SHP77 treated with DMSO at 0.1 percent for 48 hours (cell line): Measurements from ENCODE around the gene NRTN.
"Not testable (repeated sequence)": the region's sequence is repeated elsewhere in the genome, so short reads cannot be mapped to it uniquely, and the experiment has no call there.

Experiments used
- DNase-seq: peaks from one replicate; lab custom pipeline; 2025; lab: John Stamatoyannopoulos, UW

Gene NRTN

GRCh38 chr19:5838353-5839064 is 33.6 kb downstream of the NRTN start:
- no peak for DNase-seq

DNA sequence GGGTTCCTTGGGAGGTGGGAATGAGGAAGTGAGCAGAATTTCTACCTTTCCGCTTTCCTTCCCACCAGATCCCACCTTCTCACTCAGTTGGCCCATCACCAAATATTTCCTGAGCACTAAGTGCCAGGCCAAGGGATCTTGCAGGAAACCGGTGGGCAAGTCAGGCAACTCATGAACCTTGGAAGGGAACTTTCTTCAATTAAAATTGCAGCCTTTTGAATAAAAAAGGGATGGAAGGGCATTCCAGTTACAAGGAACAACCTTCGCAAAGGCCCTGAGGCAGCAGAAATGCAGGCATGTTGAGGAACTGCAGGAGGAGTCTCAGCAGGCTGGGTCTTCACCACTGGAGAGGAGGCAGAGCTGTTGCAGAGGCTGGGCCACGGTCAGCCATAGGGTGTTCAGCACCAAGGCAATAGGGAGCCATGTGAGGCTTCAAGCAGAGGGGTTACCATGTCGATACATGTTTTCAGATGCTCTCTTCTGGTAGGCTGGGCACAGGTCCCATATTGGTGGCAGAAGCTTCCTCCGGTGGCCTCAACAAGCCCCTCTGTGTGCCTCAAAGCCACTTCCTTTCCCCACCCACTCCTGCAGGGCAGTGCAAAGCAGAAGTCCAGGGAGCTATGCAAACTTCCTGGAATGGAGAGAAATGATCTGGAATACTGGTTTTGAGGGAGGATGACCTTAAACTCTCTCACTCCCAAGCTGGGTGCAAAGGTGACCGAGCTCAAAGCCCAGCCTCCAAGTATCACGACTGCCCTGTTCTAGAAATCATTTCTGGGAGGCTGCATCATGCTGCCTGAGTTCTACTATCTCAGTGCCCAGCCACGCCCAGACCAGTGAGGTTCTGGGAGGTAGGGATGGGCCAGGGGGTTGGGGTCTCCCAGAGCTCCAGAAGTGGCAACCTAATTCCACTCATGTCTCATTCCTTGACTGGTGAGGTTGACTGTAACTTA is 34.5 kb downstream of the NRTN start, which contains the start of gene FUT6:
Gene FUT6, minus strand, starts transcription at position 638 of the 953 bp plus-strand sequence. CDS start 7,135 bp downstream, outside the sequence.
- DNase-seq = no peak

GRCh38 chr19:5841735-5842111 is 36.9 kb downstream of the NRTN start:
- DNase-seq = not testable (repeated sequence)

DNA sequence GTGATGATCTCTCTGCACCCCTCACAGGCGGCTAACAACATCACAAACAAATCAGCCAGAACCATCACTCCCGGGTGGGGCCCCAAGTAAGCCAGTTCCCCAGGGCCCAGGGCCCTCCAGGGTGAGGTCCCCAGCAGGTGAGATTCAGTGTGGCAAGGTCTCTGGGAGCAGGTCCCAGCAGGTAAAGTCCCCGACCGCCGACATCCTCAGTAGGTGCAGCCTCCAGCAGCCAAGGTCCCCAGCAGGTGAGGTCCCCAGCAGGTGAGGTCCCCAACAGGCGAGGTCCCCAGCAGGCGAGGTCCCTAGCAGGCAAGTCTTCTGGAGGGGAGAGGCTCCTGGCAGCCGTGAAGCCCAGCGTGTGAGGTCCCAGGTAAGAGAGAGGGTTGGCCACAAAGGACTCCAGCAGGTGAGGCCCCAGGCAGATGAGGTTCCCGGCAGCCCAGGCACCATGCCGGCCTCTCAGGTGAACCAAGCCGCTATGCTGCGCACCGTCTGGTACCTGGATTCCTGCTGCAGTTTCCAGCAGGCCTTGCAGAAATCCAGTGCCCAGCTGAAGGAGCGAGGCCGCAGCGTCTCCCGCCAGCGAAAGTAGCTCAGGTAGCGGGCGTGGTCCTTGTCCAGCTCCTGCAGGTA is 38.5 kb downstream of the NRTN start:
- no peak for DNase-seq

GRCh38 chr19:5844456-5845433 is 39.9 kb downstream of the NRTN start:
- no peak for DNase-seq

DNA sequence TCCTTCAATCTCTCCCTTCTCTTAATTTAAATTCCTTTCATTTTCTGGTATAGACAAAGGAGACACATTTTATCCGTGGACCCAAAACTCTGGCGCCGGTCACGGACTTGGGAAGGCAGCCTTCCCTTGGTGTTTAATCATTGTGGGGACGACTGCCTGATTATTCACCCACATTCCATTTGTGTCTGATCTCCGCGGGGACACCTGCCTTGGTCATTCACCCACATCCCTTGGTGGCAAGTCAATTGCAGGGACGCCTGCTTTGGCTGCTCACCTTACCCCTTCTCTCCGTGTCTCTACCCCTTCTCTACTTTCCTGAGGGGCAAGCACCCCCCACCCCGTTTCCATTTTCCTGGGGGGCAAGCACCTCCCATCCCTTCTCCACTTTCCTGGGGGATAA is 43.0 kb downstream of the NRTN start:
- DNase-seq = not testable (repeated sequence)

DNA sequence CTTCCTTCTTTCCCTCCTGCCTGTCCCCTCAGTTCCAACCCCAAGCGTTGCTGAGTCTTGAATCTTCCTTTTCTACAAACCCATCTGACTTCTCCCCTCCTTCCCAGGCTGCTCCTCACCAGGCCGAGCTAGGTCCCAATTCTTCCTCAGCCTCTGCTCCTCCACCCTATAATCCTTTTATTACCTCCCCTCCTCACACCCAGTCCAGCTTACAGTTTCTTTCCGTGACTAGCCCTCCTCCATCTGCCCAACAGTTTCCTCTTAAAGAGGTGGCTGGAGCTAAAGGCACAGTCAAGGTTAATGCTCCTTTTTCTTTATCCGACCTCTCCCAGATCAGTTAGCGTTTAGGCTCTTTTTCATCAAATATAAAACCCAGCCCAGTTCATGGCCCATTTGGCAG is 43.8 kb downstream of the NRTN start:
- DNase-seq = not testable (repeated sequence)

- no peak for DNase-seq
These were observed 45.3 kb downstream of the NRTN start for GRCh38 chr19:5850189-5850588.

DNA sequence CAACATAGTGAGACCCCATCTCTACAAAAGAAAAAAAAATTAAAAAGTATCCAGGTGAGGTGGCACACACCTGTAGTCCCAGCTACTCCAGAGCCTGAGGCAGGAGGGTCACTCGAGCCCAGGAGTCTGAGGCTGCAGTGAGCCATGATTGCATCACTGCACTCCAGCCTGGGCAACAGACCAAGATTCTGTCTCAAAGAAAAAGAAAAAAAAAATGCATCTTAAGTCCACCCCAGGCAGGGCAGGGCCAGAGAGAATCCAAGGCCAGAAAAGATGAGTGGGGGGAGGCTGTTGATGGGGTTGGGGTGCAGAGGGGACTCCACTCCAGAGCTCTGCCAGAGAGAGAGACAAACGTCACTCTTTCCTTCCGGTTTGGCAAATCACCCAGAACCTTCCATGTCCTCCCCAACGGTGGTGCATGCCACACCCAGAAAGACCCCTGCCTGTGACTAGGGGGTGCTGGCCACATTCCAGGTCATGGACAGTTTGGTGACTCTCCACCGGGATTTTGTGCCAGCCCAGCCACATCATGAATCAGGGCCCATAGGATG is 46.0 kb downstream of the NRTN start:
- no peak for DNase-seq

DNA sequence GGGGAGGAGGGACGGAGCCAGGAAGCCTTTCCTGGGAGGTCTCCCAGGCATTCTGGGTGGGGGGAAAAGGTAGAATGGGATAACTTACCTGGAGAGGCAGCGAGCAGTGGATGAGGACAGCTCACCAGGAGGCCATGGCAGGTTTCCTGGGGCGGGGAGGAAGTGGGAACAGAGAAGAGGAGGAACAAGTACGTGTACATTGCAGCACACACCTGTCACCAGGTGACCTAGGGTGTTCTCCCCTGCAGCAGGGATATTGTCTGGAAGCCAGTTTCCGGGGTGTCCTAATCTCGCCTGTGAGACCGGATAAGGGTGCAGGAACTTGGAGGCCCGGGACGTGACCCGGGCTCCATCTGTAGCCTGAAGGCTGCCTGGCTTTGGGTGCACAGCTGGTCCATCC is 46.4 kb downstream of the NRTN start, which contains the start of gene FUT3:
Gene FUT3, minus strand, starts transcription at position 148 of the 400 bp plus-strand sequence.
- DNase-seq = no peak

- not testable (repeated sequence) for DNase-seq
These were observed 49.3 kb downstream of the NRTN start for GRCh38 chr19:5854121-5854520.

DNA sequence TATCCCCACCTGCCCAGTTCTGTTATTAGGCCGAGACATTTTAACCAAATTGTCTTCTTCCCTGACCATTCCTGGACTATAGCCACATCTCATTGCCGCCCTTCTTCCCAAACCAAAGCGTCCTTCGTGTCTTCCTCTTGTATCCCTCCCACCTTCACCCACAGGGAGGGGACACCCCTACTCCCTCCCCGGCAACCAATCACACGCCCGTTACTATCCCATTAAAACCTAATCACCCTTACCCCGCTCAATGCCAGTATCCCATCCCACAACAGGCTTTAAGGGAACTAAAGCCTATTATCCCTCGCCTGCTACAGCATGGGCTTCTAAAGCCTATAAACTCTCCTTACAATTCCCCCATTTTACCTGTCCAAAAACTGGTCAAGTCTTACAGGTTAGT is 50.3 kb downstream of the NRTN start:
- not testable (repeated sequence) for DNase-seq

GRCh38 chr19:5857203-5858081 is 52.6 kb downstream of the NRTN start:
- no peak for DNase-seq

- DNase-seq = no peak
These were observed 58.3 kb downstream of the NRTN start for GRCh38 chr19:5863030-5863665.

GRCh38 chr19:5864013-5864720 is 59.3 kb downstream of the NRTN start:
- no peak for DNase-seq

DNA sequence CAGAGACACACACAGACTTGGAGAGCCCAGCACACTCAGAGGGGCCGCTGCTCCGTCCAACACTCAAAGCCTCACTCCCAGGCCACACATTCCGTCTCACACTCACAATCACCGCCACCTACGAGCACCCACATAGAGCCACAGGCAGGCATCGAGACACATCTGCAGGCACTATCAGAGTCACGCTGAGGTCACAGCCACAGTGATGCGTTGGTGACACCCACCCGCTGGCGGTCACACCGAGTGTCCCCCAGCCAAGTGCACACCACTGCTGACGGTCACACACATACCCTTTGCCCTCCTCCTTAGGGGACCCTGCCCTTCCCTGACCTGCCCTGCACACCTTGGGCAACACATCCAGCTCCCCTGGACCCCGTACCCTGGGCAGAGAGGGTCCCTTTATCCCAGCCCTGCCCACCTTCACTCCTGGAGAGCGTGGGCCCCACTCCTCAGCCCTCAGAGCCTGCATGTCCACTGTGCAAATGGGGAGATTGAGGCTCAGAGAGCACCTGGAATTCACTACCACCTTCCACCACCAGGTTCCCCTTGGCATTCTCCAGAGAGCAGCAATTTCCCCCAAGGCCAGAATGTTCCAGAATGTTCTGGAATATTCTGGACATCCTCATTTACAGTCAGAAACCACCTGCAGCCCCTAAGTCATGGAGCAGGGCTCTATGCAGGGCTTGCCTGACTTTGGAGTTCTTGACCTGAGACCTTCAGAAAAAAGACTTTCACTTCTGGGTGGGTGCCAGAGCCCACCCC is 60.0 kb downstream of the NRTN start:
- no peak for DNase-seq

GRCh38 chr19:5865772-5866171 is 60.9 kb downstream of the NRTN start:
- DNase-seq = no peak
